Stimulated activated CD8-positive, alpha-beta memory T cell treated with anti-CD3 and anti-CD28 coated beads, Interleukin-4, amount 100 ng/mL, for 4 hours (primary cell): ENCODE measurements around the gene SPI1.
"Not testable (repeated sequence)": the region's sequence is repeated elsewhere in the genome, so short reads cannot be mapped to it uniquely, and the experiment has no call there.

Experiments
- DNase-seq, 2 donors: peaks; one replicate each; pipeline ENCODE4 v3.0.0-alpha.2; 2020; ENCODE audit warnings: low read depth in 2 of 2, low spot score in 1 of 2

SPI1 gene

DNA sequence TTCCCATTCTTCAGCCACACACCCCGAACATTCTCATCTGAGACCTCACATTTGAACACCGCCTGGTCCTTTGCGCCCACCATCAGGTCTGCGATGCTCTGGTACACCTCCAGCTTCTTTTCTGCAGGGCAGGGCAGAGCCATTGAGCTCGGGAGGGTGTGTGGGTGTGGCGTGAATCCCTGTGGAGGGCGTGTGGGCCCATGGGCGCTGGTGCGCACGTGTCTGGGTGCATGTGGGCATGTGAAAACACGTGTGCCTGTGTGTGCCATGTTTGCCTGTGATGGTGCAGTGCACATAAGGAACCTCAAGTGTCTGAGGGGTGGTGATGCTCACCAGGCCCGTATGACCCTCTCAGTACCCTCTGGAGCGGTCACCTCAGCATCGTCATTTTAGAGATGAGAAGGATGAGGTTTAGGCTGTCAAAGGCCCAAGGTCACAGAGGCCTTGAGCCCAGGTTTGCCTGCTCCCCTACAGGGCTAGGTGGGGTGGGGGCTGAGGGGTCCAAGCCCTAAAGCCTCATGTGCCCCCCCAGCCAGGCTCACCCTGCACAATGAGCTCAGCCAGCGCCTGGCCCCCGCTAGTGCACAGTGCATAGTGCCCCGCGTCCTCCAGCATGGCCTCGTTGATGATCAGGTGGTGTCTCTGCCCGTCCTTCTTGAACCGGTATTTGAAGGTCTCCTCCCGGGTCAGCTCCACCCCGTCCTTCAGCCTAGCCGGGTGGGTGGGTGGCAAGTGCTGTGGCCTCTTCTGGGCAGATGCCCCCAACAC, 36.1 kb downstream of the SPI1 start:
- no peak for DNase-seq

GRCh38 chr11:47340980-47341775, 37.2 kb downstream of the SPI1 start:
- DNase-seq, result no peak

GRCh38 chr11:47340010-47340409, 38.3 kb downstream of the SPI1 start:
- DNase-seq, result no peak

DNA sequence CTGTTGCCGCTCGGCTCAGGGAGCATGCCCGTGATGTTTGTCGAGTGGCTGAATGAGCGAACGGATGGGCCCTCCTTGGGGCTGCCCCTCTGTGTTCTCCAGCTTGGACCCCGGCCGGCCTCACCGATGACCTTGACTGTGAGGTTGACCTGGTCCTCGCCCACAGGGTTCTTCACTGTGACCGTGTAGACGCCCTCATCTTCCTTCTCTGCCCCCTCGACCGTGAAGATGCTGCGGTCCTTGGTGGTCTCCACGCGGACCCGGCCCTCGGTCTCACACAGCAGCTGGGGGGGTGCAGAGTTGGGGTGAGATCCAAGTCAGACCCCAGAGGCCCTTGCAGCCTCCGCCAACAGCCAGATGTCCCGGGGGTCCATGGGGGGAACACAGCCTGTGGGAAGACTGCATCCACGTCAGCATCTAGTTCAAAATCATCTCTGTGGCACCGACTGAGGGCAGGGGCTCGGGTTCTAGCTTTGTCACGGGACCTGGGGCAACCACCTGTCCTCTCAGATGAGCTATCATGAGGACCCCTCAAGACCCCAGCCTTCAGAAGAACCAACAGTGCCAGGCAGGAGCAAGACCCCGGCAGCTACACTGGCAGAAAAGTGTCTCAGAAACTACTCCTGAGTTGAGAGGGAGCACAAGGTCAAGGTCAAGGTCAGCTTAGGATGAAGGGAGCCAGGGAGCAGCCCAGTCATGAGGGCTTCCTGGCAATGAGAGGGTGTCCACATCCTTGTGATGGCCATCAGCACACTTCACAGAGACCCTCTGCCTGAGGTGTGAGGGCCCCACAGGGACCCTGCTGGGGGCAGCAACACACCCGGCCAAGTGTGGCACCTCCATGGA, 39.7 kb downstream of the SPI1 start:
- no peak for DNase-seq

GRCh38 chr11:47337229-47337924, 41.0 kb downstream of the SPI1 start:
- DNase-seq, result no peak

DNA sequence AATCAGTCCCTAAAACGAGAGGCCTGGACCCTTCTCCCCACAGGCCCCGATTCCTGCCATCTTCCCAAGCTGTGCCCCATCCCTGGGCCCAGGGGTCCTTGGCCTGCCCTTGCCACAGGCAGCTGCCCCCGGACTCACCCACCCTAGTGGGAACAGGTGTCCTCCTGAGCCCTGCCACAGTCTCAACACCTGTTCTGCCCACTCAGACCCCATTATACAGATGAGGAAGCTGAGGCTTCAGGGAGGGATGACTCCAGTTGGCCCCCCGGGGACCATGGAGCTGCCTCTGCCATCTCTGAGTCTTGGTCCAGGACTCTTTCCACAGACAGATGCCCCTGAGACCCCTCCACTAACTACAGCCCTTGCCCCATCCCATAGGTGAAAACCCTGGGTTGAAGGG, 41.8 kb downstream of the SPI1 start:
- no peak for DNase-seq

DNA sequence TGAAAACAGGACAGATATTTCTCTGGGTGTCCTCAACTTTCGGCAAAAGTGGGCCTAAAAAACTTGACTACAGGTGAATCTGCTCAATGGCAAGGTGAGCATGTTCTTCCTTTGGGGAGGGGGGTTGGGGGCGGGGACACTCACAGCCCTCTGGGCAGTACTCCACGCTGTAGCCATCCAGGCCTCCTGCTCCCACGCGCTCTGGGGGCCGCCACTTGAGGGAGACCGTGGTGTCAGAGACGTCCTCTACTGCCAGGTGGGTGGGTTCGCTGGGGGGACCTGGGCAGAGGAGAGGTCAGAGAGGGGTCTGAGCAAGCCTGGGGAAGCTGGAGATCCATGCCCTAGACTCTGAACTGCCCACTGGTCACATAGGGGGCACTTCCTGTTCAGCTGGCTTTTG, 42.6 kb downstream of the SPI1 start:
- DNase-seq, result no peak

DNA sequence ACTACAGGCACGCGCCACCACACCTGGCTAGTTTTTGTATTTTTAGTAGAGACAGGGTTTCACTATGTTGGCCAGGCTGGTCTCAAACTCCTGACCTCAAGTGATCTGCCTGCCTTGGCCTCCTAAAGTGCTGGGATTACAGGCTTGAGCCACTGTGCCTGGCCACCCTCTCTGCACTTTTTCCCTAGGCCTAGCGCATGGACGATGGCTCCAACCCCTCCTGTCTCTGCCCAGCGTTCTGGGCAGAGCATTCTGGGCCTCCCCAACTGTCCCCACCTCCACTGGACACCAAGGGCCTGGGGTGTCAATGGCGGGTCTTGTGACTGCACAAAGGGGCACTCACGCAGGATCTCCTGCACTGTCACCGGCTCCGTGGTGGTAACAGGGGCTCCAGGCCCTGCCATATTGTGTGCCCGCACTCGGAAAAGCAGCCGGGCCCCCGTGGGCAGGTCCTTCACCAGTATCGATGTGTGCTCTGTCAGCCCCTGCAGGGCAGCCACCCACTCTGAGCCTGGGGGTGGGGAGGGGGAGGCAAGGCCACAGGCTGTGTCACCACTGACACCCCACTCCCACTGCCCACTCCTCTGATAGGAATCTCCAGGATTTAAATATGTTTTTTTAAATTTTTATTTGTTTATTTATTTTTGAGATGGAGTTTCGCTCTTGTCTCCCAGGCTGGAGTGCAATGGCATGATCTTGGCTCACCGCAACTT, 43.5 kb downstream of the SPI1 start:
- DNase-seq, result not testable (repeated sequence)

DNA sequence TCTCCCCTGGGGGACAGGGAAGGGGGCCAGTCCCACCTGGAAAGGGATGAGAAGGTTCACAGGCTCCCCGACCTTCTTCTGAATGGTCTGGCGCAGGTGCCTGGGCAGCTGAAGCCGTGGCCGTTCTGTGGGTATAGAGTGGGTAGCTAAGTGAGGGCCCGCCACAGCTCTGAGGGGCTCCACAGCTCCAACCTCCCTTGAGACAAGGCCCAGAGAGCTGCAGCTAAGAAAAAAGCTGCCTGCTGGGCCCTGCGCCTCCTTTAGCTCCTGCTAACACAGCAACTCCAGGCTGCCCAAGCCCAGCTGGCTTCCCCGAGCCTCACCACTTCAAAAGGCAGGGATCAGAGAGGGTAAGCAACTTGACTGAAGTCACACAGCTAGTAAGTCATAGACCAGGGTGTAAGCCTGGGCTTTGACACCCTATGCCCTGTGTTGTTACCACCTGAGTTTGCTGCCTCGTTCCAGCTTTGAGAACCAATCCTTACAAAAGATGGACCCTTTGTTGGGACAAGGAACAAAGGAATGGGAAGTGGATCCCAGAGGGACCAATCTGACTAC, 44.4 kb downstream of the SPI1 start:
- no peak for DNase-seq

DNA sequence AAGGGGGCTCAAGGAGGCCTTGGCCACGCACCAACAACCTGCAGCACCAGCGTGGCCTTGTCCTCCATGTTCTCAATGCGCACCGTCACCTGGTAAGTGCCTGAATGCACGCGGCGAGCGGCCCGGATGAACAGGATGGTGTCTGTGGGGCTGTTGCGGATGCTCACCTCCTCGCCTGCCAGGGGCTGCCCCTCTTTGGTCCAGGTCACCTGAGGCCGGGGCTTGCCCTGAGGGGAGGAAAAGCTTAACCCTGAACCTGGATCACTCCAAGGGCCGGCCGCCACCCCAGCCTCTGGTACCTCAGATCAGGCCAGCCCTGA, 44.9 kb downstream of the SPI1 start:
- DNase-seq, result no peak

DNA sequence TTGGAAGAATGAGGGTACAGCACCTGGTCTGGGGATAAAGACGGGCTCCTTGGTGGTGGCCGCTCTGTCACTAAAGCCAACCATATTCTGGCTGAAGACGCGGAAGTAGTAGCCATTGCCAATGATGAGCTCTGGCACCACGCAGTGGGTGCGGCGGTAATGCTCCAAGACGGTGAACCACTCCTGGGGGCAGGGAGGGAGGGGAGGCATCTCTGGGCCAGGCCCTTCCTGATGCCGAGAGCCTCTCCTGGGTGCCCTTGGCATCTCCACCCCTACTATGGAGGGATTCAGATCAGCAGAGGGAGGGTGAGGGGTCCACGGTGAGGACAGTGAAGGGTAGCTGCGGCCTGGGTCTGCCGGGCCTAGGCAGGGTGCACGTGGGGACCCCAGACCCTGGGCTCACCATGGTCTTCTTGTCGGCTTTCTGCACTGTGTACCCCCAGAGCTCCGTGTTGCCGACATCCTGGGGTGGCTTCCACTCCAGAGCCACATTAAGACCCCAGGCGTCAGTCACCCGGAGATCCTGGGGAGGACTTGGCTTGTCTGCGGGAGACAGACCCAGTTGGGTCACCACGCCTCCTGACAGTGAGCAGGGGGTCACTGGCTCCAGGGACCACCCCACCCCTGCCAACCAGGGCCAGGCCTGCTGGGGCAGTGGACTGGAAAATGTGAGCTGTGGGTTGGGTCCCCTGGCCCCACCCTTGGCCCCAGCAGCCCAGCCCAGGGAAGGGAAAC, 45.4 kb downstream of the SPI1 start:
- no peak for DNase-seq

DNA sequence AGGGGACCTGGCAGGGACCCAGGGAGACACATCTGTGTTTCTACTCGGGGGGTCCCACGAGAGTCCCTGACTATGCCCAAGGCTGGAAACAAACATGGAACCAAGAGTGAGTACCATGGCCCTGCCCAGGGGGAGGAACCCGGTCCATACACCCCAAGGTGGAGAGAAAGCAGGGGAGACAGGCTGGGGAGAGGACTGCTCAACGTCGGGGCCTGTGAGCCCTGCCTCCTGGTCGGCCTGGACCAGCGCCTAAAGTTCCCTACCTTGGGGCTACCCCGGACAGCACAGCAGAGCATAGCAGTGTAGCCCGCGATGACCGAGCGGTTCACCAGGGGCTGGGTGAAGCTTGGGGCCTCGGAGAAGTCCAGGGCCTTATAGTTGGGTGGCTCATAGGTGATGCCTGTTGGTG, 46.0 kb downstream of the SPI1 start:
- no peak for DNase-seq

GRCh38 chr11:47331454-47332302, 46.7 kb downstream of the SPI1 start:
- DNase-seq, result no peak

DNA sequence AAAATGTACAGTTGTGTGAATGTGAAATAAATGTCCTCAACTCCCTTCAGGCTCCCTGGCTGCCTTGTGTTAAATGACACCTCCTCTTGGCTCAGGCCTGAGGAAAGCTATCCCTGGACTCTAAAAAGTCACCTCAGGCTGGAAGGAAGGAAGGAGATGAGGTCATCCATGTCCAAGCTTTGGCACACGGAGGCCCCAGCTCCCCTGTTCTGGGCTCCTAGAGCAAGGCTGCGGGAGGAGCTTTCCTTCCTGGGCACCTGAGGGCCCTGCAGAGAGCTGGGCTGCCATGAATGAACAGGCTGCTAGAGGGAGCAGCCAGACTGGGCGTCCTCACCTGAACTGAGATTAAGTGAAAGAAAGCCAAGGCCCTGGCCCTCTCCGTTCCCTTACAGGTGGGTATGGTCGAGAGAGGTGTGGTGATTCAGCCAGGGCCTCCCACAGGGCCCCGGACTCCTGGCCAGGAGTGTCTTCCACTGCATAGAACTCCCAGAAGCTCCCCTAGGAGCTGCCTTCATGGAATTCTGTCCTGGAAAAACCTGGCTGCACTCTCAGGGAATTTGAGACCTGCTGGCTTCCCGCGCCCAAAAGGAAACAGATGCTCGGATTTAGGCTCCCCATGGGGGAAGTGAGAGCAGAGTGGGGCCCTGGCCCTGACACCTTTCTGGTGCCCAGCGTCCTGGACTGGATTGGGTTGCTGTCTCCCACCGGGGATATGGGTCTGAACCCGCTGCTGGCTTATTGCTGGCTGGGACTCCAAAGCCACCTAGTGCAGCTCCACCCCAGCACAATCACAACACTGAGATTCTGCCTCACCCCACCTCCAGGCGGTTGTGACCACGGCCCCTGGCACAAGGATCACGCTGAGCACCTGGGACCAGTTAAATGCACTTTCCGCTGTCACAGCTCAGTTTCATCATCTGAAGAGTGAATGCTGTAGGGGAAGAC, 48.1 kb downstream of the SPI1 start:
- no peak for DNase-seq

GRCh38 chr11:47329431-47329986, 48.8 kb downstream of the SPI1 start:
- no peak for DNase-seq

GRCh38 chr11:47328449-47329390, 49.6 kb downstream of the SPI1 start:
- no peak for DNase-seq
